GM18499 (cell line): ENCODE results near the gene BTBD2.
"Not testable (repeated sequence)": the region's sequence is repeated elsewhere in the genome, so short reads cannot be mapped to it uniquely, and the experiment has no call there.

Experiments used
- ATAC-seq: cut with Tn5 transposase; IDR thresholded peaks from one replicate; pipeline ENCODE4 v1.9.1; 2021; ENCODE audit warnings: moderate number of reproducible peaks; ENCODE audit not compliant: insufficient read depth, unreplicated experiment

The BTBD2 gene

DNA sequence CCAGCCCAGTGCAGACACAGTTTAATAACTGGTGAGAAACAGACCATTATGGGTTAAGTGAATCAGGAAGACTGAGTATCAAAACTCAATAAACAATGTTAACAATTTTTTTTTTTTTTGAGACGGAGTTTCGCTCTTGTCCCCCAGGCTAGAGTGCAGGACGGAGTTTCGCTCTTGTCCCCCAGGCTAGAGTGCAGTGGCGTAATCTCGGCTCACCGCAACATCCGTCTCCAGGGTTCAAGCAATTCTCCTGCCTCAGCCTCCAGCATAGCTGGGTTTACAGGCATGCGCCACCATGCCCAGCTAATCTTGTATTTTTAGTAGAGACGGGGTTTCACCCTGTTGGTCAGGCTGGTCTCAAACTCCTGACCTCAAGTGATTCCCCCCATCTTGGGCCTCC is 27.1 kb downstream of the BTBD2 start:
- ATAC-seq, result not testable (repeated sequence)

GRCh38 chr19:1987197-1988187 is 28.0 kb downstream of the BTBD2 start:
- no peak for ATAC-seq

DNA sequence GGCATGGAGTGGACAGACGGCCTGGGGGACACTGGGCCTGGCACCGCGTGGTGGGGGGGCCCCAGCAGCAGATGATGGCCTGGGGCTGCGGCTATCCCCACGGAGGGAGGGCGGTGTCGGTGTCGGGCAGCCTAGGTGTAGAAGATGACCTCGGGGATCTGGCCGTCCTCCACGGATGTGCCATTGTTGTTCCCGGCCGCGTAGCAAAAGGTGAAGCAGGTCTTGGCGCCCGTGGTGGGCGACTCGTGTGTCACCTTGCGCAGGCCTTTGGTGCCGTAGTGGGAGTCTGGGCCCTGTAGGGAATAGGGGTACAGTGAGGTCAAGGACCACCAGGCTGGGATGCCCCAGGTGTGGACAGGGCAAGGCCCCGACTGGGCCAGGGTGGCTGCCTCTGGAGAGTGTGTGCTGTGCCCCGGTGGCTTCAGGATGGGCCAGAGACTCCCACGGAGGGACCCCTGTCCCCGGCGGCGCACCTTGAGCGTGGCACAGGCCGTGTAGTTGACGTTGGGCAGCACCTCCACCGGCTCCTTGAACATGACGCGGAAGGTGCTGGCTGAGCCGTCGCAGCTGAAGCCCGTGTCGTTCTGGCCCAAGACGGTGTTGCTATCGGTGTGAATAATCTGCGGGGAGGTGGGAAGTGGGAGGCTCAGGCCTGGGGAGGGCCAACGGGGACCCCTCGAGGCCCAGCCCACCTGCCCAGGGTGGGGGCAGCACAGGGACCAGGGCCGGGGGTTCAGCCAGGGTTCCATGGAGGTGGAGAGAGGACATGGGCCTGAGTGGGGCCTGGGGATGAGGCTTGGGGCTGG is 29.0 kb downstream of the BTBD2 start:
- ATAC-seq, result no peak

- no peak for ATAC-seq
Measured at GRCh38 chr19:1985588-1986356, 29.7 kb downstream of the BTBD2 start.

- no peak for ATAC-seq
Measured at GRCh38 chr19:1984357-1984756, 31.2 kb downstream of the BTBD2 start.

DNA sequence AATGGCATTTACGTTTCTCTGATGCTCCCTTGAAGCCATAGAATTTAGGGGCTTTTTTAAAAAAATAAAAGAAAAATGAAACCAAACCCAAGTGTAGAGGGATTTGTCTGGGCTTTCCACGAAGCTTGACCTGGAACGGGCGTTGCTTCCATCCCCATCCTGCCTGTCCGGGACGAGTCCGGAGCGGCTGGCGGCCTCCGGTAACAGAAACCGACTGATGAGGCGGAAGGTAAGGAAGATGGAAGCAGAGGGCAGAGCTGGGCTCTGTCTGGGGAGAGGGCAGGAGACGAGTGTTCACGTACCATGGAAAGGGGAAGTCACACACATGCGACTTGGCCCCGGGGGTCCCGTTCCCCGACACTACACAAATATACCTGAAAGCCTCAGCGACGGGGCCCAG is 34.3 kb downstream of the BTBD2 start:
- ATAC-seq, result no peak

- no peak for ATAC-seq
Measured at GRCh38 chr19:1980809-1981181, 34.7 kb downstream of the BTBD2 start.

DNA sequence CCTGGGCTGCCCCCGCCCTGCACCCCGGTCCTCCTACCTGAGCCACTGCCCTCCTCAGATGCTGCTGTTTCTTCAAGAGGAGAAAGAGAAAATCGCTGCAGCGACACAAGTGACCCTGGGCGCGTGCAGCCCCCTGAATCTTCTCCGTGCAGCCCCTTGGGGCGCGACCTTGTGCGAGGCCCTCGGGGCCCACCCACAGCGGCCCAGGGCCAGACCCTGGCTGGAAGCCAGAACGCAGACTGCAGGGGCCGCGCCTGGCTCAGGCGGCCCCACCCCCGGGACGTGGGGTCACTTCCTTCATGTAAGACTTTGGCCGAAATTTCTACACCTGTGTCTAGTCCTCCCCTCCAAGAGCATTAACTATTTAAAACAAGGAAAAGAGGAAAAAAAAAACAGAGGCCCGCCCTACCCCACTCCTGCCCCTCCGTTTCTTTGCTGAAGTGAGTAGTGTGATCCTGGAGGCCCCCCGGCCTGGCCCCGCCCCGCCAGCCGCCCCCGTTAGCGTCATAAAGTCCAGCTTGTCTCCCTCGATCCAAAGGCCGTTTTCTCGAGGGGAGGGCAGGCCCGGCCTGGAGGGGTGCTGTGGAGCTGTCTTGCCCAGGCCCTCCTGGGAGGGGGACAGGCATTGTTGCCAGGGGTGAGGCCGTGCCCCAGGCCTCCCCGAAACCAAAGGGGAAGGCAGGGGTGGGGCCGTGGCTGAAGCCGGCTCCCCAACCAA is 35.3 kb downstream of the BTBD2 start:
- no peak for ATAC-seq

GRCh38 chr19:1979642-1980041 is 35.9 kb downstream of the BTBD2 start:
- ATAC-seq, result no peak

- no peak for ATAC-seq
Measured at GRCh38 chr19:1979017-1979416, 36.5 kb downstream of the BTBD2 start.

GRCh38 chr19:1978346-1978894 is 37.1 kb downstream of the BTBD2 start:
- ATAC-seq, result no peak

DNA sequence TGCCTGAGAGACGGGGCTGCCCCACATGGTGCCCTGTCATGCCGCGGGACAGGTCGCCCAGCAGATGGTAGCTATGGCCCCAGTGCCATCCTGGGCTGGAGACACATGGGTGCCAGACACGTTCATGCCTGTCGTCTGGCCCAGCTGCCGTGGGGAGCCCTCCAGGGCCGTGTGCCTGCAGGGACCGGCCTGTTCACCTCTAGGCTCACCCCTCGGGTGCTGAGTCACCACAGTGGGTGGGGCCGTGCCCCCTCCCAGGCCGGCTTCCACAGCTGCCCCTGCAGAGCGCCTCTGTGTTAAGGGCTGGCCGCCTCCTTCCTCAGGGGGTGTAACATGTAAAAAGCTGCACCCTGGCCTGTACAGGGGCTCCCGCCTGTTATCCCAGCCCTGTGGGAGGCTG is 38.4 kb downstream of the BTBD2 start:
- no peak for ATAC-seq

DNA sequence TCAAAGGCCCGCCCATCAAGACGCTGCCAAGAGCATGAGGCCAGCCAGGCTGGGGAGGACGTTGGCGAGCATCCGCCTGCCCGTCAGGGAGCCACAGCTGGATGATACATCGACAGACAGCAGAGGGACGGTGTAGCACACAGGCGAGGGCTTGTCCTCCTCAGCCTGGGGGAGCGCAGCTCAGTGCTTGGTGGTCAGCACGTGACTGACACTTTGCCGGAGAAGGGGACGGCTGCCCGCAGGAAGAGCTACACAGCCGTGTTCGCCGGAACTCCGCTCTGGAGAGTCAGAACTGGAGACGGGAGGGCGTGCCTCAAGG is 40.4 kb downstream of the BTBD2 start:
- no peak for ATAC-seq

GRCh38 chr19:1974381-1975161 is 40.9 kb downstream of the BTBD2 start:
- no peak for ATAC-seq

GRCh38 chr19:1970806-1971502 is 44.6 kb downstream of the BTBD2 start:
- no peak for ATAC-seq

DNA sequence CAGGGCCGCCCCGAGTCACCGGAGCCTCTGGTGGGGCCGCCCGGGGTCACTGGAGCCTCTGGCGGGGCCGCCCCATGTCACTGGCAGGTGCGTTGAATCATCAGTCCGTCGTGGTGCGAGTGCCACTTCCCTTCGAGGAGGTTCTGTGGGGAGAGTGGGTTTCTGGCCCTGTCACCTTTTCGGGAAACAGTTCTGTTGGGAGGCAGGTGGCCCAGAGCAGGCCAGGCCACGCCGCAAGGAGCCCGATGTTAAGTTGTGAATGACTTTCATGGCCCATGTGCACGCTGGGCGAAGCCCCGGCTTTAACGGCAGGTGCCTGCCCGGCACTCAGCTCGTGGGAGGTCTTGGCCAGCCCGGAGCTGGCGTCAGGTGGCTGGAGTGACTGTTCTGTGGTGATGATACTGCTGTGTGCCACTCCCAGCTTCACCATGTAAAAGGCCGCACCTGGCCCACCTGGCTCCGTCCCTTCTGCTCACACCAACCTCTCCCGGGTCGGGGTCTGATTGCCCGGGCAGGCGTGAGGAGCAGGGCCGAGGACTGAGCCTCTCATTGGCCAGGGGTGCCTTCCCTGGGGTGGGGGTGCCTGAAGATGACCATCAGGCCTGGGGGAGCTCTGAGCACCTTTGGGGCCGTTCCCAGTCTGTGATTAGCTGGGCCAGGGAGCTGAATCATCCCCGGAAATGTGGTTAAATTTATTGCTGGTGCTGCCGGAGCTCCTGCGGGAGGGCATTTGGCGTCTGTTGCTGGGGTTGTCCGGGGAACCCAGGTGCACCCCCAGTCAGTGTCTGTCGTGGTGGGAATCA is 45.3 kb downstream of the BTBD2 start:
- no peak for ATAC-seq

DNA sequence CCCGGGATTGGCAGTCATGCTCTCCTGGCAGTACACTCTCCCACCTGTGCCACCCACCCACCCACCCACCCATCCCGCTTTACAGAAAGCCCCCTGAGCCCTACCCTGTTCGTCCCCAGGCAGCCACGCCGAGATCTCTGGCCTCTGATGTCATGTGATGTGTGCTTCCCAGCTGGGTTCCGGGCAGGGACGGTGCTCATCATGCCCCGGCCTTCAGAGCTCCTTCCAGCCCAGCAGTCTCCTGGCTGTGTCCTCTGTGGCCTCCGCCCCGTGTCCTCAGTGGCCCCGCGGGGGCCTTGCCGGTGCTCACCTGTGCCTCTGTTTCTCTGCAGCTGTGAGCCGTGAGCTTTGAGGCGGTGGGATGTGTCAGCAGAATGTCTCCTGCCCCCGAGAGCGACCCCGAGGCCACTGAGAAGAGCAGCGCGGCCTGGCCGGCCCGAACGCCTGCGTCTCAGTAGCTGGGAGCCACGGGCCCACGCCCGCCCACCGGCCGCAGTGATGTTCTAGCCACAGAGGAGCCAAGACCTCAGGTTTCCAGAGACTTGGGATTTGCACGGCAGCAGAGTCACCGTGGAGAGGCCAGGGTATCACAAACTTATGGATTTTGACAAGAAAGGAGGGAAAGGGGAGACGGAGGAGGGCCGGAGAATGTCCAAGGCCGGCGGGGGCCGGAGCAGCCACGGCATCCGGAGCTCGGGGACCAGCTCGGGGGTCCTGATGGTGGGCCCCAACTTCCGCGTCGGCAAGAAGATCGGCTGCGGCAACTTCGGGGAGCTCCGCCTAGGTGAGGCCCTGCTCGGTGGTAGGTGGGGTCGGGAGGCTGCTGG is 46.1 kb downstream of the BTBD2 start:
- no peak for ATAC-seq
